ENCODE results near the gene BRSK2.

BRSK2 gene

DNA sequence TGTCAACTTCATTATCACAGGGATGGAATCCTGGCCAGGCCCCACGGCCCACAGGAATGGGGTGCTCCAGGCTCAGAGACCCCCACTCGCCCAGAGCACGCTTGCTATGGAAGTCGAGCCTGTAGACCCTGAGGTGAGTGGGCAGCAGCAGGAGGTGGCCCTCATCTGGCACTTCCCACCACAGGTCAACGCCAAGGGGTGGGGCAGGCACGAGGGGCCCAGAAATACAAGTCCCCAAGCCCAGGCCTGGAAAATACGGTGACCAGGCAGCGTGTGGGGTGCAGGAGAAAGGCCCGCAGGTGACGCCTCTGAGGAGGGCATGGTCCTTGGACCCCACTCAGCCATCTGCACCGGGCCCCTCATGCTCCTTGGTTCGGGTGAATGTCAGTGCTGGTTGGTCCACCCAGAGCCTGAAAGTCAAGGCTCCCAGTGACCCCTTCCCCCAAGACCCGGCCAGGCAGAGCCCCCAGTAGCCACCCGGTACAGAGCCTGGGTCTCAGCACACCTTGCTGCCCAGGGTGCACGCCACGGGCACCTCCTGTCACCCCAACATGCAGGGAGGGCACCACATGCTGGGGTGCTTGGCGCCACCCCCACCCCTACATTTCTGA, 94.4 kb downstream of the BRSK2 start:
- no peak for DNase-seq

DNA sequence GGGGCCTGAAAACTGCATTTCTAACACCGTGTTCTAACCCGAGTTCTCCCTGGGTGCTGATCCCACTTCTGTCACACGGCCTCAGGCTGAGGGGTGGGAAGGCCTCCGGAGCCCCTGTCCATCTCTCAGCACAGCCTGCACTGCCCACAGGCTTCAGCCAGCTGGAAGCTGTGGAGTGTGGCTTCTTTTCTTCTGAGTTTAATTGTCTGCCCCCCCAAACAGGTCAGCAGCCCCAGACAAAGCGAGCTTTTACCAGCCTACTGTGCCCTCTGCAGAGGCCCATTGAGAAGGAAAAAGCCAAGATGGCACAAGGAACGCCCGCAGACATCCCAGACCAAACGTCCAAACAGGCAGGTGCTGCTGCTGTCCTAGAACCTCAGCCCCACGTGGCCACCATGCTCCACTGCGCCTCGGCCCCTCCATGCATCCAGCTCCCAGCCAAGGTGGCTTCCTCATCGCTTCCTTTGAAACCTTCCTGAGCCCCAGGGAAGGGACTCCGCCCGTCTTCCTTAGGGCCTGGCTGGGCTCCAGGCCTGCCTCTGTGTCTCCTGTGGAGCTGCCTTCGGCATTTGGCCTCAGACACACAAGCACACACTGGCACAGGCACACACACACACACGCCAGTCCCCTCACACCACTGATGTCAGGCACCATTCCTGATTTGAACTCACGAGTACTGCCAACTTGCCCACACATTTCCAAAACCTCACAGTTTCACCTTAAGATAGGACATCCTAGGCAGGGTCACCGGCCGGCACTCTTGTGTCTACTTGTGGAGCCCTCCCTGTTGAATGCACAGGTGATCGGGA, 95.2 kb downstream of the BRSK2 start:
- DNase-seq = no peak

DNA sequence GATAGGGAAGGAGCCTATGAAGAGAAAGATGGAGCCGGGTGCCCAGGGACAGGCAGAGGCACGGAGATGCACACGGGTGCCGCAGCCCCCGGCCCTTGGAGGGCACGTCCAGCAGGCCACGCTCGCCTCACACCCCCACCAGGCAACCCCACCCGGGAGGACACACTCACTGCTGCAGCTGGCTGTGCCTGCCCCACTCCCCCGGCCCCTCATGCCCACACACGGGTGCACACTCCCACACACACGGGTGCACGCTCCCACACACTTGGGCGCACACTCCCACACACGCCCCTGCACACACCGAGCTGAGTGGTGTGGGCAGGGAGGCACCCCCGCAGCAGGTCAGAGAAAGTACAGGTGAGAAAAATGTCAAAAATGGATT, 95.8 kb downstream of the BRSK2 start:
- no peak for DNase-seq

DNA sequence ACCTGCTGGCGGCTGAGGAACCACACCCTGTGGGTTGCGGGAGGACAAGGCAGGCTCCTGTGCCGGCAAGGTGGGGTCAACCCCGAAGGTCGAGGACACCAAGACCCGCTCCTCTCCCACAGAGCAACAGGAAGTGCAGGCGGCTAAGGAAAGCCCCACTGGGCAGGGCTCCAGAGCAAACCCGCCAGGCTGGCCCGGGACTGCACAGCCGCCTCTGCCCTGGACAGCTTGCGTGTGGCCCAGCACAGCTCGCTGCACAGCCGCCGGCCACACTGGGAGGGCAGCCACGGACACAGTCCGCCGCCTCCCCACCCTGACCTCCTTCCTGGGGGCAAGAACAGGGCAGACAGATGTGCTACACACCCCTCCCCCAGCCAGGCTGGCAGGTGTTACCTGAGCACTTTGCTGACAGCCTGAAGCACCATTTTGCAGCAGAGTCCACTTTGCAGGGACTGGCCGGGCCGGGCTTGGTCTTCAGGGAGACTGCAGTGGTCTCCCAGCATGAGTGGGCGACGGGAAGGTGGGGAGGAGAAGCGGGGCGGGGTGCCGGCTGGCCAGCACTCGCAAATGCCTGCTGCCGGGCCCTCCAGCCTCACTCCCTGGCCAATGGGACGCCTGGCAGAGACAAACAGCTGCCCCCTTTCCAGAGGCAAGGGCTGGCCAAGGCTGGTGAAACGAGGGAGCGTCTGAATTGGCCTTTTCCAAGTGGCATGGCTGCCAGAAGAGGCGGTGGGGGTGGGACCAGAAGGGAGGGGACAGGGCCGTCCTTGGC, 96.5 kb downstream of the BRSK2 start, which contains the start of gene MOB2:
Gene MOB2 (minus strand): TSS at position 726 of the 772 bp plus-strand sequence. CDS start 223 bp downstream, at position 503.
- no peak for DNase-seq

DNA sequence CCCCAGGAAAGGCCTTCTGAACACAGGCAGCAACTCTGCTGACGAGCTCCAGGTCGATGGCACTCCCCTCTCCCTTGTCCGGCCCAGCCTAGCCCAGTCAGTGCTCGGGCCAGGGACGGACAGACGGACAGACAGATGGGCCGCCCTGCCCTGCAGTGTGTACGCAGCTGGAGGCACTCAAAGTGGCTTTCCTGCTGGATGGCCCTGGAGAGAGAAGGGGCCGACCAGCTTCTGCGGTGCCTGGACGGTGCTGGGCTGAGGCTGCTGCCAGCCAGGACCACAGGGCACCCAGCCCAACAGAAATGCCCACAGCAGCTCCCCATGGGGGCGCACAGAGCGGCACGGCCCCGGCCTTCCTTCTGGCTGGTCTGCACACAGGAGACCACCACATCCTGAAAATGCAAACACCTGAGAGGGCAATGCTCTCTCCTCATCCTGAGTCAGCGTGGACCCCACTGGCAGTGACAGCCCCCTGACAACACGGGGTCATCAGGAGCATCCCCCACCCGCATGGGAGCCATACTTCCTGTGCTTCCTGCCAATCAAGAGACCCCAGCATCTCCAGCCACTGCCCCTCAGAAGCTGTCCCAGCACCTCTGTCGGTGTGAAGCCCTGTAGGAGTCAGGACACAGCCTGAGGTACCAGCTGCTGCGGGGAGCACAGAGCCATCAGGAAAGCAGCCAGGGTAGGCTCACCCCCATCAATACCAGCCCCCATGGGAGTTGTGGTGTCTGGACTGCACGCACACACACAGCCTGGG, 97.5 kb downstream of the BRSK2 start:
- no peak for DNase-seq

DNA sequence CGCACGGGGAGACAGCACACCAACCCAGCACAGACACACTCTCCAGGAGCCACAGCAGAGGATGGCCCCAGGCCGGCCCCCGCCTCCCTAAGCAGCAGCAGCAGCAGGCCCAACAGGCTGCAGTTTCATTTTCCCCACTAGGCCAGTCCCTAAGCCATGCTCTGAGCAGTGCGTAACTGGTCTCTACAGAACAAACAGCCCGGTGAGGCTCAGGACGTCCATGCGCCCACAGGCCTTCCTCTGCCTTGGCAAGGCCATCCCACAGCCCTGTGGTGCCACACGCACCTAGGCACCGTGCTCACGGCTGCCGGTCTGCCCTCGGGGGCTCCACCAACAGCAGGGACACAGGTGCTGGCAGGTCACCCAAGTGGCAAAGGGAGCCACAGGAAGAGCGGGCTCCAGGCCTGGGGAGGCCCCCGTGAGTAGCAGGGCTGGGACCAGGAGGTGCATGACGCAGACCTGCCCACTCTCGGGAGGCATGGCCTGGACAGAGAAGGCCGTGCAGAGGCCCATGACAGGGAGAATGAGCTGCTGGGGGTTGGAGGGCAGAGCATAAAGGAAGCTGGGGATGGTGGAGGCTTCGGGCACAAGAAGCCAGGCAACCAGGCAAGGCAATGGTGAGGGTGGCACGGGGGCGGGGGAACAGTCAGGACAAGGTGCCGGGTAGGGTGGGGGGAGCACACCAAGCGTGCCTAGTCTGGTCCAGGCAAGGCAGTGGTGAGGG, 98.3 kb downstream of the BRSK2 start:
- no peak for DNase-seq

DNA sequence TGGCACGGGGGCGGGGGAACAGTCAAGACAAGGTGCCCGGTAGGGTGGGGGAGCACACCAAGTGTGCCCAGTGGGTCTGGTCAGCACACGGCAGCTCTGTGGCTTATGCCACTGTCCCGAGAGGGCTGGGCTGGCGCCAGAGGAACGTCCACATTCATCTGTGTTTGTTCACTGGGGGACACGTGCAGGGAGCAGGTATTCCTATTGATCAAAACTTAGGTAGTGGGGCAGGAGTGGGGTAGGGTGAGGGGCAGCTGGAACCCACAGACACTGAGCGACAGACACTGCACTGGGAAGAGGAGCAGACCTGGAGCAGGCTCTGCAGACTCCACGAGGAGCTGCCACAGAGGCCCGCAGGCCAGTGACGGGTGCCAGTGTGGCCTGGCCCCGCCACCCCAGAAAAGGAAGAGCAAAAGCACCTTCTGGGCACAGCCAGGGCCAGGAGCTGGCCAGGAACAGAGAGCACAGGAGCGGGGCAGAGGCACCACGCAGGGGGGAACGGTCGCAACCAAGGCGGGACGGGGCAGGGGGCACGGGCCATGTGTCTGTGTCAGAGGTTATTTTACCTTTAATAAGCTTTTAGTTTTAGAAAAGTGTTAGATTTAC, 98.9 kb downstream of the BRSK2 start:
- DNase-seq = no peak

DNA sequence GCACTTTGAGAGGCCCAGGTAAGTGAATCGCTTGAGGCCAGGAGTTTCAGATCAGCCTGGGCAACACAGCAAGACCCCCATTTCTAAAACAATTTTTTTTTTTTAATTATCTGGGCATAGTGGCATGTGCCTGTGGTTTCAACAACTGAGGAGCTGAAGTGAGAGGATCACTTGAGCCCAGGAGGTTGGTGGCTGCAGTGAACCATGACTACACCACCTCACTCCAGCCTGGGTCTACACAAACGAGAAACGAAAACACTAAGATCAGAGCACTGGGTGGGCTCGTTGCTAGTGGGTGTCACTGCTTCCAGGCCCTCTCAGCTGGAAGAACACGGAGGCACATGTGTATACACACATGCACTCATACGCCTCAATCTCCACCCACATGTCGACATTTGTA, 100.9 kb downstream of the BRSK2 start:
- DNase-seq = no peak

DNA sequence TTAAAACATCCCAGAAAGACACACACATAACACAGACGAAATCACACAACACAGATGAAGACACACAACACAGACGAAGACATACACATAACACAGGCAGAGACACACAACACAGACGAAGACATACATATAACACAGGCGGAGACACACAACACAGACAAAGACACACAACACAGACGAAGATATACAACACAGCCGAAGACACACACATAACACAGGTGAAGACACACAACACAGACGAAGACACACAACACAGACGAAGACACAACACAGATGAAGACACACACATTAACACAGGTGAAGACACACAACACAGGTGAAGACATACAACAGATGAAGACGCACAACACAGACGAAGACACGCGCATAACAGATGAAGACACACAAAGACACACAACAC, 101.6 kb downstream of the BRSK2 start:
- no peak for DNase-seq

DNA sequence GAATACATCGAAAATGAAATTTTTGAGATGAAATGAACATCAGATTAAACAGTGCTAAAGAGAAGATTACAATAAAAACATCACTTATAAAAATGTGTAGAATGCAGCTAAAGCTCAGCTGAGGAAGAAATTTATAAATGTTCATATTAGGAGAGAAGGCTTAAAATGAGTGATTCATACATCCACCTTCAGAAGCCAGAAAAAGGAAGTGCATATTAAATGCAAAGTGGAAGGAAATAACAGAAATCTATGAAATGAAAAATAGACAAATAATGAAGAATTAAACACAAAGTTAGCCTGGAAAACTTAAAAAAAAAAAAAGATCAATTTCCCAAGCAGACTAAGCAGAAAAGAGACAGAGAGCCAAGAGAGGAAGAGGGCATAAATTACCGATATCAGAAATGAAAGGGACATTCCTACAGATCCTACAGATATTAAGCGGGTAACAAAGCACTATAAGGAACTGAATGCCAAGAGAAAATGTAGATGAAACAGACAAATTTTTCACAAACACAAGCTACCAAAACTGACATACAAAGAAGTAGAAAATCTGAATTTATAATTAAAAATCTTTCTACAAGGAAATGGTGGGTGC, 104.0 kb downstream of the BRSK2 start:
- DNase-seq = no peak

DNA sequence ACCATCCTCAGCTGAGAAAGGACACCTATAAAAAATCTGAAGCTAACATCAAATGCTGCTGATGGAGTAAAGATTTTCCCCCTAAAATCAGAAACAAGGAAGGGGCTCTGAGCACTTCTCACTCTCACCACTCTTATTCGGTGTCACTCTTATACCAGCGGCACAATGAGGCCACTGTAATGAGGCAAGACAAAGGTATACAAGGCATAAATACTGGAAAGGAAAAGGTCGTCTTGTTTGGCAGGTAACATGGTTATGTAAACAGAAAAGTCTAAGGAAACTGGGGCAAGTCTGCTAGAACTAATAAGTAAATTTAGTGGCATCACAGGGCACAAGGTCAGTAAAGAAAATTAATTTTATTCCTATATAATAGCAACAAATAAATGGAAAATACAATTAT, 104.9 kb downstream of the BRSK2 start:
- DNase-seq = no peak

DNA sequence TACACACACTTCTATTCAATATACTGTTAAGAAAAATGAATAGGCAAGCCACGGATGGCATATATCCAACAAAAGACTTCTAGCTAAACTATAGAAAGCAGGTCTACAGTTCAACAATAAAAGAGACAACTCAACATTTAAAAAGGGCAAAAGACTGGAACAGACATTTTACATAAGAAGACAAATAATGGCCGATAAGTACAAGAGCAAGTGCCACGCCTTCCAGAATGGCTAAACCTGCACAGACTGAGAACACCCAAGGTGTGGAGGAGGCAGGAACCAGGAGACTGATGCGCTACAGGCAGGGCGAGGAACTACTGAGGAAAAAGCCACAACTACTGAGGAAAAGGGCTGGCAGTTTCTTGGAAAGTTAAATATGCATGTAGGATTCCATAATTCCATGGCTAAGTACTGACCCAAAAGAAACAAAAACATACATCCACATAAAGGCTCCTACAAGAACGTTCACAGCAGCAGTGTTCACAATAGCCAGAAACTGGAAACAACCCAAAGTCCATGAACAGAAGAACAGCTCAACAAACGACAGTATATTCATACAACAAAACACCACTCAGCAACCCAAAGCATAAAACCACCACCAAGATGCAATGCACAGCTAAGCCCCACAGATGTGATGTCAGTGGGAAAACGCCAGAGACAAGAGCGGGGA, 106.5 kb downstream of the BRSK2 start:
- no peak for DNase-seq

DNA sequence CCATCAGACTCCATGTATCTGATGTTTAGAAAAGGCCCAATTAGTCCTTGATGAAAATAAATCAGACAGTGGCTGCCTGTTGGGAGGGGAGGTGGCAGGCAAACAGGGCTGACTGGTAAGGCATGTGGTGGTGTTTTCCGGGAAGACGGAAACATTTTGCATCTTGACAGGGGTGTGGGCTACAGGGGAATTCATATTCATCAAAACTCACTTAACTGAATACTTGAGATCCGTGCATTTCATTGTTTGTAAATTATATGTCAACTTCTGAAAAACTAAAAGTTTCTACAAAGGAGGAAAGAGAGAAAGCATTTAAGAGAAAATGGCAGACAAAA, 107.0 kb downstream of the BRSK2 start:
- DNase-seq = no peak

DNA sequence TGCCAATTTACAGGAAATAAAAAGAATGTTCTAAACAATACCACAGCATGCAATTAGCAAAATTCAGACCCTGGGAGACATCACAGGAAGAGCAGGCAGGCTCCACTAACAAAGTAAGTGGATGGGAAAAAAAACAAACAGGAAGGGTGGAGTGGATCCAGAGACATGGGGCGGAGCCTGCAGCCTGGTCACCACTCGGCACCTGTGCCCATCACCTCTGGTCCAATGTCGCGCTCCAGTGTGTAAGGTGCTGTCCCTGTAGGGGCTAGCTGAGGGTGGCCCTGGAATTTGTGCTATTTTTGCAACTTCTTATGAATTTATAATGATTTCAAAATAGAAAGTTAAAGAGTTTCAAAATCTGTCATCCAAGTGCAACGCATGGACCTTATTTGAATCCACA, 107.9 kb downstream of the BRSK2 start:
- DNase-seq = no peak

DNA sequence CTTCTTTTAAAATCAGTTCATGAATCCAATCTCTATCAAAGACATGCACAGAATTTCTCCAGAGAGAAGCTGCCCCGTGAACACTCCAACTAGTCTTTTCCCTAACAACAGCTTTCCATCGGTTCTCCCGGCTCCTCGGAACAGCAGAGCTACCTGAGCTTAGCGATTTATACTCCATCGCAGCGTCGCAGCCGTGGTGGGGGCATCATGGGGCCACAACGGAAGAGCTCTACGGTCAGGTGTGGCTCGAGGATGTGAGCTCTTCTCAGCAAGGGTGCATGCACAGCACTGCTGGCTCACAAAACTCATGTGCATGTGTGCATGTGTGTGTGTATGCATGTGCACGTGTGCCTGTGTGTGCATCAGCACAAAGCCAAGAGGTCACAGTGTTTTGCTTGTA, 108.5 kb downstream of the BRSK2 start:
- no peak for DNase-seq

DNA sequence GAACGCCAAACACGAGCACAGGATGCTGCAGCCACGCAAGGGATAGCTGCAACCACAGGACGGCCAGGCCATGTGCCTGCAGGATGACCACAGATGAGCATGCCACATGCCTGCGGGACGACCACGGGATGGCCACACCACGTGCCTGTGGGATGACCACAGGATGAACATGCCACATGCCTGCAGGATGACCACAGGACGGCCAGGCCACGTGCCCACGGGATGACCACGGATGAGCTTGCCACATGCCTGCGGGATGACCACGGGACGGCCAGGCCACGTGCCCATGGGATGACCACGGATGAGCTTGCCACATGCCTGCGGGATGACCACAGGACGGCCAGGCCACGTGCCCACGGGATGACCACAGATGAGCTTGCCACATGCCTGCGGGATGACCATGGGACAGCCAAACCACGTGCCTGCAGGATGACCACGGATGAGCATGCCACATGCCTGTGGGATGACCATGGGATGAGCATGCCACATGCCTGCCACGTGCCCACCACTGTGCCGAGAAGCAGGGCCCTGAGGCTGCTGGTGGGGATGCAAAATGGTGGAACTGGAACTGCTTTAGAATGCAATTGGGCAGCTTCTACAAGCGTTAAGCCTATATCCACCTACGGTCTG, 109.6 kb downstream of the BRSK2 start:
- DNase-seq = no peak

DNA sequence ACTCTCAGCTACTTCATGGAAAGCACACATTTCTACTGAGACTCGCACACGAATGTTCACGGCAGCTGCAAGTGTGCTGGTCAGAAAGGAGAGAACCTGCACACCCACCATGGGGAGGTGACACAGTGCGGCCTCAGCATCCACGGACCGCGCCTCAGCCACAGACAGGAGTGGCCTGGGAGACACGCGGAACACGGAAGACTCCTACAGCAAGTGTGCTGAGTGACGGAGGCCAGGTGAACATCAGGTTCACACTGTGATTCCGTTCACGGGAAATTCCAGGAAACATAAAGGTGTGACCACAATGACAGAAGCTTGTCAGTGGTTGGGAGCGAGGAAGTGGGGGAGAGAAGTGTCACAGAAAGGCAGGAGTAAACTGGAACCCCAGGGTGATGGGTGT, 110.2 kb downstream of the BRSK2 start:
- DNase-seq = no peak

DNA sequence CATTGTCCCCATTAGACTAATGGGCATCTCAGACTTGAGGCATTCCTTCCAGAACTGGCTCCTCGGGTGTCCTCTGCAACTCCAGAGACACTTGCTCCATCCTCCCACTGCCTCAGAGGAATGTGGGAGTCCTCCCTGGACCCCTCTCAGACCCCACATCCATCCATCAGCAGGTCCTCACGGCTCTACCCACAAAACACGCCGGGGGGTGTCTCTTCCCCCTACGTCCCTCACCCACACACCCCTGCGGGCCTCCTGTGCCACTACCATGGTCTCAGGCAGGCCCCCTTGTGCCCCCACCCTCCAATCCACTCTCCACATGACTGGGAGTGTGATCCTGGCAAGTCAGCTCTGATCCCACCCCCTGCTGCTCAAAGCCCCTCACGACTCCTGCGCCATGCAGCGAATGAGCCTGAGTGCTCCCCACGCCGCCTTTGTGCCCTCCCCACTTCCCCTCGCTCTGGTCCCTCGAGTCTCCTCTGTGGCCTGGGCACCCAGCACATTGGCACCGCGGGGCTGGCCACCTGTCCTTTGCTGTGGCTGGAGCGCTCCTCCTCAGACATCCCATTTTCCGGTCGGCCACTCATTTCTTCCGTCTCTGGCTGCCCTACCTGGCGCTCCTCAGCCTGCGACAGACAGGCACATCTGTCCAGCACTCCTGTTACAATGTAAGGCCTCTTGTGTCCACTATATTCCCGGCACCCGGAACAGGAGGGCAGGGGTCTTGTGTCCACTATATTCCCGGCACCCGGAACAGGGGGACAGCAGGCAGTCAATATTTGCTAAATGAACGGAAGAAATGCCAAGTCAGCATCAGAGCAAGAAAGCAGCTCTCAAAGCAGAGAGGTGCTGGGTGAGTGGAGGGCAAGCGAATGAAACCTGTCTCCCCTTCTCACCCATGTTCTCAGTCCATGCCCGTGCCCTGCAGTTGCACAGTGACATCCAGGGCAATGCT, 111.0 kb downstream of the BRSK2 start:
- DNase-seq = no peak

DNA sequence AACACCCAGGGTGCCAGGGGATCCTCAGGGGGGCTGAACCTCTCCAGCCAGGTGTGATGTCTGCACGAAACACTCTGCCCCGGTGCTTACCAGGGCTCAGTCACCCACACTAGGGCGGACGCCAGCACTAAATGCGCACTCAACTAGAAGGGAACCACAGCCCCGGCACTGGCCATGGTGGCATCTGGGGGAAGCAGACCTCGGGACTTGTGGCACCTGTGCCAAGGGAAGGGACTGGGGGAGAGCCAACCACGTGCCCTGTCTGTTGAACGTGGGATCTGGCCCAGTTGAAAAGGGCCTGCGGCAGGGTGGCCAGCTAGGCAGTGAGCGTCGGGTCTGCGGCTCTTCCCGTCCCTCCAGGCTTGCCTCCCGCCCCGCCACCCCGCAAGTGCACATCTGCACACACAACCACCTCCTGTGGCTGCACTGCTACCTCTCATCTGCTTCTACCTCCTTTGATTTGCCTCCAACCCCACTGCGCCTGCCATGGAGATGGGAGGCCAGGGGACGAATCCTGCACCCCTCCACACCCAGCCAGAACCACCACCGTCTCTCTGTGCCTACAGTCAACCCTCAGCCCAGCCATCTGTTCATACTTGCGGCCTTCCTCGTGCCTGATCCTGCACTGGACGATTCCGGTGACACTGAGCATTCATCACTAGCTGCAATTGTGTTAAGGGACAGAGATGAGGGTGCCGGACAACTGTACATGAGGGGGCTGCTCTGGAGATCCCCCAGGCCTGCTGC, 111.9 kb downstream of the BRSK2 start:
- no peak for DNase-seq
